Astrocyte (in vitro differentiated cells and primary cell): ENCODE data around the gene INTS13. TPM values are rescaled to one million over a fixed set of nuclear protein-coding genes. Genes with fewer than 3 reads are reported as not detected.

Source experiments
- DNase-seq: peaks from one replicate; pipeline ENCODE4 v3.0.0-alpha.2; 2010; ENCODE audit warnings: low read depth
- FAIRE-seq: peaks from 2 replicates; lab custom pipeline; 2011; peaks lifted over from hg19 to GRCh38; lab: Jason Lieb, UNC
- H2AFZ ChIP-seq: 2 replicates; pipeline ENCODE4 v1.6.0; 2012; ENCODE audit warnings: low read depth, low read length, inconsistent platforms
- H3K27ac ChIP-seq: 2 replicates; pipeline ENCODE4 v1.5.1; 2011; ENCODE audit warnings: low read depth, low read length, inconsistent platforms
- H3K27me3 ChIP-seq: 2 replicates; pipeline ENCODE4 v1.6.0; 2011; ENCODE audit warnings: low read length, inconsistent platforms; ENCODE audit not compliant: insufficient read depth
- H3K36me3 ChIP-seq: 2 replicates; pipeline ENCODE4 v1.5.1; 2011; ENCODE audit warnings: low read length, inconsistent platforms; ENCODE audit not compliant: insufficient read depth
- H3K4me1 ChIP-seq: 2 replicates; pipeline ENCODE4 v1.5.1; 2011; ENCODE audit warnings: low read length, inconsistent platforms; ENCODE audit not compliant: insufficient read depth
- H3K4me2 ChIP-seq: 2 replicates; pipeline ENCODE4 v1.6.0; 2012; ENCODE audit warnings: low read length, inconsistent platforms
- H3K4me3 ChIP-seq: 2 replicates; pipeline ENCODE4 v1.5.1; 2011; ENCODE audit warnings: low read depth, mild to moderate bottlenecking, low read length, inconsistent platforms; ENCODE audit not compliant: insufficient read depth
- H3K79me2 ChIP-seq: 2 replicates; pipeline ENCODE4 v1.6.0; 2012; ENCODE audit warnings: mild to moderate bottlenecking, low read length, inconsistent platforms; ENCODE audit not compliant: insufficient read depth
- H3K9ac ChIP-seq: 2 replicates; pipeline ENCODE4 v1.6.0; 2012; ENCODE audit warnings: mild to moderate bottlenecking, low read length, inconsistent platforms
- H3K9me3 ChIP-seq: 2 replicates; pipeline ENCODE4 v1.5.1; 2012; ENCODE audit warnings: low read depth, mild to moderate bottlenecking, low read length, inconsistent platforms; ENCODE audit not compliant: insufficient read depth
- H4K20me1 ChIP-seq: 2 replicates; pipeline ENCODE4 v1.6.0; 2012; ENCODE audit warnings: low read length, inconsistent platforms; ENCODE audit not compliant: insufficient read depth
- H3K27ac Mint-ChIP-seq: one replicate; pipeline ENCODE4 v1.8.0; 2021; ENCODE audit warnings: mild to moderate bottlenecking, mixed read lengths; ENCODE audit not compliant: unreplicated experiment
- H3K27me3 Mint-ChIP-seq: one replicate; pipeline ENCODE4 v1.8.0; 2021; ENCODE audit warnings: low read depth, mixed read lengths; ENCODE audit not compliant: unreplicated experiment
- H3K36me3 Mint-ChIP-seq: one replicate; pipeline ENCODE4 v1.8.0; 2021; ENCODE audit warnings: low read depth, mixed read lengths; ENCODE audit not compliant: unreplicated experiment
- H3K4me1 Mint-ChIP-seq: one replicate; pipeline ENCODE4 v1.8.0; 2021; ENCODE audit warnings: low read depth, mixed read lengths; ENCODE audit not compliant: unreplicated experiment
- H3K4me3 Mint-ChIP-seq: one replicate; pipeline ENCODE4 v1.8.0; 2021; ENCODE audit warnings: mild to moderate bottlenecking, moderate library complexity, mixed read lengths; ENCODE audit not compliant: unreplicated experiment
- H3K9me3 Mint-ChIP-seq: one replicate; pipeline ENCODE4 v1.8.0; 2021; ENCODE audit warnings: mild to moderate bottlenecking, mixed read lengths; ENCODE audit not compliant: unreplicated experiment
- CTCF ChIP-seq: IDR thresholded peaks from 2 replicates; pipeline ENCODE4 v1.5.1; 2011; ENCODE audit warnings: low read depth, mild to moderate bottlenecking, inconsistent platforms, low read length, moderate library complexity; ENCODE audit not compliant: insufficient read depth
- EZH2 ChIP-seq: IDR thresholded peaks from 2 replicates; pipeline ENCODE4 v1.6.1; 2012; ENCODE audit warnings: mild to moderate bottlenecking, low read length, inconsistent platforms; ENCODE audit not compliant: insufficient read depth
- total RNA-seq: library from RNA; stranded (reverse); gene quantifications from 2 replicates; pipeline ENCODE4 v1.2.1, GENCODE V29; 2021

The INTS13 gene
- total RNA-seq, 1 donor from 2014 or later = 33.7 TPM

GRCh38 chr12:26857465-26858176, 80.2 kb downstream of the INTS13 start:
- H3K9ac ChIP-seq = no peak overlapping the region
- TF ChIP-seq EZH2 (no peak), CTCF (no peak)
- Mint-ChIP-seq H3K27me3 (no peaks in the 10 kb centered on the region), H3K36me3 (no peaks in the 10 kb centered on the region), H3K9me3 (no peaks in the 10 kb centered on the region), H3K4me3 (no peak overlapping the region), H3K4me1 (no peaks in the 10 kb centered on the region), H3K27ac (no peak overlapping the region)
- H3K4me1 ChIP-seq = no peaks in the 10 kb centered on the region
- H3K27ac ChIP-seq = no peak overlapping the region
- H4K20me1 ChIP-seq = no peaks in the 10 kb centered on the region
- H3K4me2 ChIP-seq = no peak overlapping the region
- H3K79me2 ChIP-seq = no peaks in the 10 kb centered on the region
- no peak overlapping the region for H3K4me3 ChIP-seq
- DNase-seq = no peak
- H3K36me3 ChIP-seq = no peaks in the 10 kb centered on the region
- H3K27me3 ChIP-seq = no peaks in the 10 kb centered on the region
- peak overlapping the region; percentile 21 for H2AFZ ChIP-seq
- H3K9me3 ChIP-seq = no peaks in the 10 kb centered on the region
- FAIRE-seq = no peak

GRCh38 chr12:26855337-26855736, 82.4 kb downstream of the INTS13 start:
- Mint-ChIP-seq H3K27me3 (no peaks in the 10 kb centered on the region), H3K9me3 (no peaks in the 10 kb centered on the region), H3K4me1 (no peaks in the 10 kb centered on the region), H3K27ac (no peak overlapping the region), H3K4me3 (no peak overlapping the region), H3K36me3 (no peaks in the 10 kb centered on the region)
- Histone ChIP-seq H4K20me1 (no peaks in the 10 kb centered on the region), H3K4me2 (no peak overlapping the region), H3K4me3 (no peak overlapping the region), H3K9ac (no peak overlapping the region), H3K27me3 (no peaks in the 10 kb centered on the region), H3K36me3 (no peaks in the 10 kb centered on the region), H3K4me1 (no peaks in the 10 kb centered on the region), H3K9me3 (no peaks in the 10 kb centered on the region), H2AFZ (no peak overlapping the region), H3K79me2 (no peaks in the 10 kb centered on the region), H3K27ac (no peak overlapping the region)
- TF ChIP-seq CTCF (no peak), EZH2 (no peak)
- DNase-seq (no peak), FAIRE-seq (no peak)

Other genes with a start within 250 kb of the INTS13 start
- 24.4 and 24.8 TPM in 2 replicates for gene ITPR2, start 104.8 kb downstream of the INTS13 start, total RNA-seq
- 36.7 and 39.2 TPM in 2 replicates for gene FGFR1OP2, start 489 bp upstream of the INTS13 start, total RNA-seq
- 93.2 and 104 TPM in 2 replicates for gene TM7SF3, start 76.4 kb upstream of the INTS13 start, total RNA-seq
- 44.8 and 47.3 TPM in 2 replicates for gene MED21, start 84.6 kb upstream of the INTS13 start, total RNA-seq
- not detected in 2 replicates for gene C12orf71, start 144.6 kb upstream of the INTS13 start, total RNA-seq